DLD1 (cell line): ENCODE results near the gene PANK1.

Experiments used
- in situ Hi-C: cut with HindIII; loops from 2 replicates; pipeline ENCODE4 v1.10.0; 2017; ENCODE audit warnings: low sequenced_read_pairs

PANK1 gene

DNA sequence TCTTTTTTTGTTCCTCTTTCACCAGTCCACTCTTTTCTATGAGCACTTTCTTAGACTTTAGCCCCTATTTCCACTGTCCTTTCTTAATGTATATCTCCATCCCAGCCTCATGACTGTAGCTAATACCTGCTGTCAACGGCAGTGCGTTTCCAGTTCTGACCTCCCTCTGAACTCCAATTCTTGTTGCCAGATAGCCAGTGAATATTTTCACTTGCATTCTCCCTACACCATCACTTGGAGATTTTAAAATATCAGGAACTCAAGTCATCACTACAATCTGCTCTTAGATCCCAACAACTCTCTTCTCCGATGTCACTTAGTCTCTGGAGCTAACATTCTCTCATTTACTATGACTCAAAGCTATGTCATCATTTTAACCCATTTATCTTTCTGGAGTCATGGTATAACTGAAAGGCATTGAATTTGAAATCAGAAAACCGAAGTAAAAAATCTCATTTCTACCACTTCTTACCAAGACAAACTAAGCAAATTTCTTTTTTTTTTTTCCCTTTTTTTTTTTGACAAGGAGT lies 104.6 kb downstream of the PANK1 start:
- in situ Hi-C loops: no loop called here

DNA sequence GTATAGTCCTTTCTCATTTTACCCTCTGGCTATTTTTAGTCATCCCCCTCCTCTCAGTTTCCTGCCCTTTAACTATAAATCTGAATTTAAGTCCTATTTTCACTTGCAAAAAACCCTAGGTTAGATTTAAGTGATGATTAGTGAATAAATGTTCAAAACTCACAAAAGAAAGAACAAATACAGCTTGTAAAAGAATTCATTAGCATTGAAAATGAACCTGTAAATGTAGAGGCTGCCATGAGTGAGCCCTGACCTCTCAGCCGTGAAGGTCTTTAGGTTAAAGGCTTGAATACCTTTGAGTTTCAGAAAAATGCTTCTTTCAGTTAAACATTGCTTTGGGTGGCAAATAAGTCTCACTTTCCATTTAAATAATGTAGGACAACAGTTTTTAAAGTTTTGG lies 107.7 kb downstream of the PANK1 start:
- in situ Hi-C loops: no loop called here

DNA sequence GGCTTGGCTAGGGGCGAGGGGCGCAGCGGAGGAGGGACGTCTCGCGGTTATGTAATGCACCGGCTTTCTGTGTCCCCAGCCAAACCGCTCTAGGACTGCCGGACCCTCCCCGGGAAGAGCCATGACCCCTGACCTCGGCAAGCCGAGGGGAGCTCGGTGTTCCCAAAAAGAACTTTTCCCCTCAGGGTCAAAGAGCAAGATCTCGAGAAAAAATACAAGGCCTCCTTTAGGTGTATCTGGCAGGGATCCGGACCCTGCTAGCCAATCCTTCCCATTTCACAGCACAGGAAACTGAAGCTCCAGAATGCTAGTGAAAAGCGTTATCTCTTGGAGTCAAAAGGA lies 109.1 kb downstream of the PANK1 start:
- in situ Hi-C loops: no loop called here

GRCh38 chr10:89535171-89536012 lies 109.7 kb downstream of the PANK1 start, which contains the start of gene SLC16A12:
Gene SLC16A12, minus strand, starts transcription at chr10:89535594. Its CDS starts 73,016 bp downstream, at chr10:89462578.
- in situ Hi-C loops: no loop called here

GRCh38 chr10:89534826-89535166 lies 110.2 kb downstream of the PANK1 start:
- in situ Hi-C loops: no loop called here
